Measurements from ENCODE around the gene B3GNT7. TPM values are rescaled to one million over a fixed set of nuclear protein-coding genes. Genes with fewer than 3 reads are reported as not detected.
"Not testable (repeated sequence)": the region's sequence is repeated elsewhere in the genome, so short reads cannot be mapped to it uniquely, and the experiment has no call there.

The B3GNT7 gene
- total RNA-seq, 1 experiment from 2014 or later: 11.0 TPM

DNA sequence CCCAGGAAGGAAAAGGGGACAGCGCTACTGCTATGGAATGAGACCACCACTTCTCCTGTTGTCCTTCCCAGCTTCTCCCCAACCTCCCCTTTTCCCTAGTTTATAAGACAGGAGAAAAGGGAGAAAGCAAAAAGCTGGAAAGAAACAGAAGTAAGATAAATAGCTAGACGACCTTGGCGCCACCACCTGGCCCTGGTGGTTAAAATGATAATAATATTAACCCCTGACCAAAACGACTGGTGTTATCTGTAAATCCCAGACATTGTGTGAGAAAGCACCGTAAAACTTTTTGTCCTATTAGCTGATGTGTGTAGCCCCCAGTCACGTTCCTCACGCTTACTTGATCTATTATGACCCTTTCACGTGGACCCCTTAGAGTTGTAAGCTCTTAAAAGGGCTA, 5.2 kb downstream of the B3GNT7 start:
- intact Hi-C loops (cut with micrococcal nuclease): loop anchor here (1.0 to 5.0 kb wide), 2 partner anchors 33 to 100 kb away; no protein-coding TSS in a partner anchor
- peak overlapping the region; percentile 66 for H3K27ac ChIP-seq (ENCODE audit: low read length)
- H3K4me3 ChIP-seq (ENCODE audit: low read length); H3K36me3 ChIP-seq (ENCODE audit: low read depth, low read length); BruUV-seq (replicated peaks); H3K9me3 ChIP-seq (ENCODE audit: low read length); H3K27me3 ChIP-seq (ENCODE audit: low read length); H3F3A ChIP-seq (ENCODE audit: low read length, unreplicated experiment); H4K20me1 ChIP-seq (ENCODE audit: low read length); H3K79me2 ChIP-seq (ENCODE audit: low read length); H3K9me2 ChIP-seq (replicated peaks; ENCODE audit: low read length); DNase-seq: not testable (repeated sequence)
- H2AFZ ChIP-seq (ENCODE audit: low read length): peak overlapping the region; percentile 37
- TF ChIP-seq, protein P1, sequence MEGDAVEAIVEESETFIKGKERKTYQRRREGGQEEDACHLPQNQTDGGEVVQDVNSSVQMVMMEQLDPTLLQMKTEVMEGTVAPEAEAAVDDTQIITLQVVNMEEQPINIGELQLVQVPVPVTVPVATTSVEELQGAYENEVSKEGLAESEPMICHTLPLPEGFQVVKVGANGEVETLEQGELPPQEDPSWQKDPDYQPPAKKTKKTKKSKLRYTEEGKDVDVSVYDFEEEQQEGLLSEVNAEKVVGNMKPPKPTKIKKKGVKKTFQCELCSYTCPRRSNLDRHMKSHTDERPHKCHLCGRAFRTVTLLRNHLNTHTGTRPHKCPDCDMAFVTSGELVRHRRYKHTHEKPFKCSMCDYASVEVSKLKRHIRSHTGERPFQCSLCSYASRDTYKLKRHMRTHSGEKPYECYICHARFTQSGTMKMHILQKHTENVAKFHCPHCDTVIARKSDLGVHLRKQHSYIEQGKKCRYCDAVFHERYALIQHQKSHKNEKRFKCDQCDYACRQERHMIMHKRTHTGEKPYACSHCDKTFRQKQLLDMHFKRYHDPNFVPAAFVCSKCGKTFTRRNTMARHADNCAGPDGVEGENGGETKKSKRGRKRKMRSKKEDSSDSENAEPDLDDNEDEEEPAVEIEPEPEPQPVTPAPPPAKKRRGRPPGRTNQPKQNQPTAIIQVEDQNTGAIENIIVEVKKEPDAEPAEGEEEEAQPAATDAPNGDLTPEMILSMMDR (conservative IDR thresholded peaks at IDR 0.05; ENCODE audit: low read depth, low read length): peak; percentile 40
- CTCF ChIA-PET: interaction anchor here (0.6 to 1.7 kb wide), 11 partner anchors 11 to 1219 kb away, joined by 3 to 16 read pairs (median 5); no protein-coding TSS in a partner anchor
- POLR2A ChIA-PET (ENCODE audit: unreplicated experiment): interaction anchor here (0.7 kb wide), 2 partner anchors 113 to 155 kb away, joined by 4 to 6 read pairs; no protein-coding TSS in a partner anchor
- H3K4me2 ChIP-seq (ENCODE audit: low read length): peak overlapping the region; percentile 56
- H3K9ac ChIP-seq (ENCODE audit: low read length): peak overlapping the region; percentile 25
- H3K4me1 ChIP-seq (ENCODE audit: insufficient read depth, low read length): peaks cover 42% of the 10 kb centered on the region
- peak; percentile 39 for ATAC-seq

DNA sequence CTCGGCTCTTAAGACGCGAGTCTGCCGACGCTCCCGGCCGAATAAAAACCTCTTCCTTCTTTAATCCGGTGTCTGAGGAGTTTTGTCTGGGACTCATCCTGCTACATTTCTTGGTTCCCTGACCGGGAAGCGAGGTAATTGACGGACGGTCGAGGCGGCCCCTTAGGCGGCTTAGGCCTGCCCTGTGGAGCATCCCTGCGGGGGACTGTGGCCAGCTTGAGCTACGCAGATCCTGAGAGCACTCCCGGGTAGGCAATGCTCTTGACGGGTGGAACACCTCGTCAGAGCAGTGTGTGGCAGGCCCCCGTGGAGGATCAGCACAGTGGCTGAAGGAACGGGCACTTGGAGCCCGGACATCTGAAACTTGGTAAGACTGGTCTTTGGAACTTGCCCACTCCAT, 5.6 kb downstream of the B3GNT7 start:
- CTCF ChIA-PET: interaction anchor here (1.0 to 1.7 kb wide), 6 partner anchors 11 to 174 kb away, joined by 4 to 16 read pairs (median 8); no protein-coding TSS in a partner anchor
- not testable (repeated sequence) for H3K36me3 ChIP-seq (ENCODE audit: low read depth, low read length); H3K9me2 ChIP-seq (replicated peaks; ENCODE audit: low read length); H3K4me3 ChIP-seq (ENCODE audit: low read length); H3K27ac ChIP-seq (ENCODE audit: low read length); ATAC-seq; H4K20me1 ChIP-seq (ENCODE audit: low read length); H2AFZ ChIP-seq (ENCODE audit: low read length); DNase-seq; H3K9ac ChIP-seq (ENCODE audit: low read length); H3K27me3 ChIP-seq (ENCODE audit: low read length); H3K9me3 ChIP-seq (ENCODE audit: low read length); H3F3A ChIP-seq (ENCODE audit: low read length, unreplicated experiment); BruUV-seq (replicated peaks); H3K79me2 ChIP-seq (ENCODE audit: low read length); H3K4me2 ChIP-seq (ENCODE audit: low read length)
- POLR2A ChIA-PET (ENCODE audit: unreplicated experiment): interaction anchor here (0.7 kb wide), 1 partner anchor 114 kb away, joined by 4 read pairs; no protein-coding TSS in a partner anchor
- intact Hi-C loops (cut with micrococcal nuclease): loop anchor here (5.0 kb wide), 1 partner anchor 34 kb away; no protein-coding TSS in a partner anchor
- peaks cover 46% of the 10 kb centered on the region for H3K4me1 ChIP-seq (ENCODE audit: insufficient read depth, low read length)

DNA sequence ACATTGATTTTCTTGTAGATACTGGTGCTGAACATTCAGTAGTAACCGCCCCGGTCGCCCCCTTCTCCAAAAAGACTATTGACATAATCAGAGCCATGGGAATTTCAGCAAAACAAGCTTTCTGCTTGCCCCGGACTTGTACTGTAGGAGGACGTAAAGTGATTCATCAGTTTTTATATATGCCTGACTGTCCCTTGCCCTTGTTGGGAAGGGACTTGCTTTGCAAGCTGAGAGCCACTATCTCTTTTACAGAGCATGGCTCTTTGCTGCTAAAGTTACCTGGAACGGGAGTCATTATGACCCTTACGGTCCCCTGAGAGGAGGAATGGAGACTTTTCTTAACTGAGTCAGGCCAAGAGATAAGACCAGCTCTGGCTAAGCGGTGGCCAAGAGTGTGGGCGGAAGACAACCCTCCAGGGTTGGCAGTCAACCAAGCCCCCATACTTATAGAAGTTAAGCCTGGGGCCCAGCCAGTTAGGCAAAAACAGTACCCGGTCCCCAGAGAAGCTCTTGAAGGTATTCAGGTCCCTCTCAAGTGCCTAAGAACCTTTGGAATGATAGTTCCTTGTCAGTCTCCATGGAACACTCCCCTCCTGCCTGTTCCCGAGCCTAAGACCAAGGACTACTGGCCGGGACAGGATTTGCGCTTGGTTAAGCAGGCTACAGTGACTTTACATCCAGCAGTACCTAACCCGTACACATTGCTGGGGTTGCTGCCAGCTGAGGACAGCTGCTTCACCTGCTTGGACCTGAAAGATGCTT, 8.1 kb downstream of the B3GNT7 start:
- H3K79me2 ChIP-seq (ENCODE audit: low read length); CTCF ChIA-PET; BruUV-seq (replicated peaks); H2AFZ ChIP-seq (ENCODE audit: low read length); H3K9ac ChIP-seq (ENCODE audit: low read length); H3K9me2 ChIP-seq (replicated peaks; ENCODE audit: low read length); ATAC-seq; H3K27me3 ChIP-seq (ENCODE audit: low read length); H3K36me3 ChIP-seq (ENCODE audit: low read depth, low read length); H3K9me3 ChIP-seq (ENCODE audit: low read length); H3K4me3 ChIP-seq (ENCODE audit: low read length); H4K20me1 ChIP-seq (ENCODE audit: low read length); H3F3A ChIP-seq (ENCODE audit: low read length, unreplicated experiment): not testable (repeated sequence)
- H3K4me2 ChIP-seq (ENCODE audit: low read length): peak overlapping the region; percentile 46; the same call in 1 of the 2 replicates
- peak; percentile 51 for DNase-seq
- peaks cover 51% of the 10 kb centered on the region for H3K4me1 ChIP-seq (ENCODE audit: insufficient read depth, low read length)
- POLR2A ChIA-PET (ENCODE audit: unreplicated experiment): interaction anchor here (0.7 kb wide), 1 partner anchor 104 kb away, joined by 4 read pairs; no protein-coding TSS in a partner anchor
- intact Hi-C loops (cut with micrococcal nuclease): loop anchor here (5.0 kb wide), 1 partner anchor 36 kb away; no protein-coding TSS in a partner anchor
- peak overlapping the region; percentile 54 for H3K27ac ChIP-seq (ENCODE audit: low read length)

GRCh38 chr2:231404183-231404578, 8.7 kb downstream of the B3GNT7 start:
- H4K20me1 ChIP-seq (ENCODE audit: low read length); H3K9ac ChIP-seq (ENCODE audit: low read length); H3K9me3 ChIP-seq (ENCODE audit: low read length); H3K9me2 ChIP-seq (replicated peaks; ENCODE audit: low read length); H3K27me3 ChIP-seq (ENCODE audit: low read length); POLR2A ChIA-PET (ENCODE audit: unreplicated experiment); H3K36me3 ChIP-seq (ENCODE audit: low read depth, low read length); CTCF ChIA-PET; H3F3A ChIP-seq (ENCODE audit: low read length, unreplicated experiment); H3K79me2 ChIP-seq (ENCODE audit: low read length); H3K27ac ChIP-seq (ENCODE audit: low read length); BruUV-seq (replicated peaks); H3K4me2 ChIP-seq (ENCODE audit: low read length); ATAC-seq; DNase-seq; H2AFZ ChIP-seq (ENCODE audit: low read length); H3K4me3 ChIP-seq (ENCODE audit: low read length): not testable (repeated sequence)
- H3K4me1 ChIP-seq (ENCODE audit: insufficient read depth, low read length): peaks cover 49% of the 10 kb centered on the region
- intact Hi-C loops (cut with micrococcal nuclease): loop anchor here (5.0 kb wide), 1 partner anchor 37 kb away; no protein-coding TSS in a partner anchor
